ENCODE data around the gene PRR7.
A peak's percentile ranks its signal among the peaks of the same experiment; 100 is the strongest.

Gene PRR7

DNA sequence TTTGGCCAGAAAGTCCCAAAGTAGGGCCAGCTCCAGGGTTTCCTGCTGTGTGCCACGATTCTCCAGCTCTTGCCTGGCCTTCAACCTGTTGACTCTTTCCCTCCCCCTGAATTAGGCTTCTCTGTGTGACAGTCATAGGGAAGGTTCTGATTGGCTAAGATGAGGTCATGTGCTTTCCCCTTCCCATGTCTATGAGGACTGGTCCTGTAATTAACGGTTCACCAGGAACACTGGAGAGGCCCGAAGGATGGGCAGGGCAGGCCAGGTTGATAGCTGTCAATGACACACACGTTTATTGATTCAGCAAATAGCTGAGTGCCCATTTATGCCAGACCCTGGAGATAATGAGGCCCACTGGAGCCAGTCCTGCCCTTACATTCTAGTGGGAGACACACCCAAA lies 9.0 kb upstream of the PRR7 start:
- DNase-seq = no peak

DNA sequence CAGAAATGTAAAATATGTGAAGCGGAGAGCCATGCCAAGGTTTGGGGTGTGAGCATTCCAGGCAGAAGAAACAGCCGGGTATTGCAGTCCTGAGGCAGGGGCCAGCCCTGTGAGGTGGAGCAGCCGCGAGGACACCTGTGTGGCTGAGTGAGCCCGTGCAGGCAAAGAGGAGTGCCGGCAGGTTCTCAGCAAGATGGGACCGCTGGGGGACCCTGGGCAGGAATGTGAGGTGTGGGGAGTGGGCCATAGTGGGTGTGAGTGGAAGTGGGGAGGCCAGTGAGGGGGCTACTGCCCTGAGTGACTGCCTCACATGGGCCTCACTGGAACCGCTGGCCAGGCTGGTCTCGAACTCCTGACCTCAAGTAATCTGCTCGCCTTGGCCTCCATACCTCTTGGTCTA lies 8.1 kb upstream of the PRR7 start:
- no peak for DNase-seq

GRCh38 chr5:177439518-177440053 lies 7.0 kb upstream of the PRR7 start:
- DNase-seq = no peak

DNA sequence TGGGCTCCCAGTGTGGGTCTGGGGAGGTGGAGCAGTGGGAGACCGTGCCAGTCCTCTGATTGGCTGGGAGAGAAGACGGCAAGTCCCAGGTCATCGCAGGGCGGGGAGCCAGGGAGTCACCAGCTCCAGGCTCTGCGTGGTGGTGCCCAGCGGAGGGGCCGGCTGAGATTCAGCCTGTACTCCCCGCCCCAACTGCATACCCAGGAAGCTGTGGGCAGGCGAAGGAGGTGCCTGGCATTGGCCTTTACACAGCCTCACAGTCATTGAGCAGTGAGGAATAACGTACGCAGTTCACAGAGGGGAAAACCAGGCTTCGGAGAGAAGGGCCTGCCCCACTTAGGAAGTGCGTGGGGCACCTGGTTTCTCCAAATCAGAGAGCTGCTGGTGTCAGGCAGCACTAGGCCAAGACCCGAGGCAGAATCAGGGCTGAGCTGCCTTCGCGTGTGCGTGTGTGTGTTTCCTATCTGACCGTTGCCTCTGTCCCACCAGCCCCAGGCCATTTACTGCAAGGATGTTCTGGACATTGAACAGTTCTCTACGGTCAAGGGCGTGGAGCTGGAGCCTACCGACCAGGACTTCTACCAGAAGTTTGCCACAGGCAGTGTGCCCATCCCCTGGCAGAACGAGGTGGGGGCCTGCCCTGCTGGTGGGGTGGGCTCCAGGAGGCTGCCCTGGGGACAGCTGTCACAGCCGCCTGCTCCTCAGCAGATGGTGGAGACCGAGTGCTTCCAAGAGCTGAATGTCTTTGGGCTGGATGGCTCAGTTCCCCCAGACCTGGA lies 6.2 kb upstream of the PRR7 start:
- DNase-seq = peak in 4 of 6 experiments; percentile 28 to 44 (median 32)

GRCh38 chr5:177440990-177441780 lies 5.4 kb upstream of the PRR7 start:
- no peak for DNase-seq

GRCh38 chr5:177442066-177442826 lies 4.4 kb upstream of the PRR7 start:
- DNase-seq = no peak

DNA sequence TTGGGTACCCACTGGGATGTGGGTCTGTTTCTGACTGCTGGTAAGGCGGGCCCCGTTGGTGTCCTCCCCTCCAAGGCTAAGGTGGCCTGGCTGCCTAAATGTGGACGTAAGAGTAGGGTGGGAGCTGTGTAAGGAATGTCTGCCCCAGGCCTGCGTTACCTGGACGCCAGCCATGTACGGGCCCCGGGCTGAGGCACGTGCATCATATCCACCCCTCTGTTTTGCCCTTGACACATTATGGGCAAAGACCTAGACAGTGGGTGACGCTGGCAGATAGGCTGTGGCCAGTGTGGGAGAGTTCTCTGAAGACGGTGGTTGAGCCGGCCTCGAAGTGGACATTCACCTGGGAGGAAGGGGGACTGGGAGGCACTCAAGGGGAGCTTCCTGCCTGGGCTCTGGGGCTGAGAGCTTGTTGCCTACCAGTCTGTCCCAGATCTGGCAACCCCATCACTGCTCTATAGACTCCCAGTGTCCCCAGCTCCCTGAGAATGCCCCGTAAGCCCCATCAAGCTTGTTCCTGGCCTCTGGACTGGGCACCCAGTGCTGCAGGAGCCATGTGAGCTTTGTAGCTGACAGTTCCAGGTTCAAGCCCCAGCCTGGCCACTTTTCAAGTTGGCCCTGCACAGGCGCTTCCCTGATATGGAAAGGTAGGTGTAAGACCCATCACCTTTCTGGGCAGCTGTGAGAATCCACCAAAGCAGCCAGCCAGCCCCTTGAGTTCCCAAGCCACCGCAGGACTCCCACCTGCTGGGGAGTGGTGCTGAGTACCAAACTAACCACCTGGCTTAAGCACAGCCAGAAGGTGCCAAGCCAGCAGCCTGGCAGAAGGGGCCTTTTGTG lies 3.2 kb upstream of the PRR7 start:
- DNase-seq = no peak

DNA sequence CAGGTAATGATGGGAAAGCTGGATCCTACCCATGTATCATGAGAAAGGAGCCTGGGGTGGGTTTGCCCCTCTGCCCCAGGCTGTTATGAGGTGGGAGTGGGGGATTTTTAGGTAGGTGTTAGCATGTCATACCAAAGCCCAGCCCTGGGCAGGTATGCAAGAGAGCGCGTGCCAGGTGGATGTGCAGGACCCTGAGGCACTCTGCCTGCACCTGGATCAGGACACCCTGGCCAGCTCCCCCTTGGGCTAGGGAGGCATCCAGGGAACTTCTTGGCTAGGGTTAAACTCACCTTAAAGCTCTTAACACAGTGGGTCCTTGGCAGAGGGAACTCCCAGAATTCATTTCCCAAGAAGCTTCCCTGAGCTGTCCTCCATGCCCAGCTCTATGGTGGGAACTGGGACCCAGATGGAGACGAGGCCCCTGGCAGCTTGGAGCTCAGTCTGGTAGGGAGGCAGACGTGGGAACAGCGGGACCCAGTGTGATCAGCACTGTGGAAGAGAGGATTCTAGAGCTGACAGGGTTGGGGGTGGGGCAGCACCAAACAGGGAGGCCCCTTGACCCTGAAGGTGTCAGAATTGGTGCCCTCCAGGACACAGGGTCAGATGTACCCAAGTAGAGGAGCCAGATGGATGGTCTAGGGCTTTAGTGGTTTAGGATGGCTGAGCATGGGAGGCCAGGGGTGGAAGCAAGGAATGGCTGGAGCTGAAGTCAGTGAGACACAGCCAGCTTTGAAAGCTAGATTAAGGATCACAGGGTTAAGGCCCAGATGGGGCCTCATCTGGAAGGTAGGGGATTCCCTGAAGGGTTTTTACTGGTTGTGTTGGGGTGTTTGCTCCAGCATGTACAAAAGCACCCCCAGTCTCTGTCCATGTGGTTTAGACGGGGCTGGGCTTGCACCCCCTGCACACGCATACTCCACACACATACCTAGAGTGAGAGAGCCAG lies 2.2 kb upstream of the PRR7 start:
- peak in 3 of 6 experiments; percentile 21 to 48 (median 46) for DNase-seq

GRCh38 chr5:177445052-177445916 lies 1.3 kb upstream of the PRR7 start:
- peak in 5 of 6 experiments; percentile 29 to 49 (median 37) for DNase-seq

DNA sequence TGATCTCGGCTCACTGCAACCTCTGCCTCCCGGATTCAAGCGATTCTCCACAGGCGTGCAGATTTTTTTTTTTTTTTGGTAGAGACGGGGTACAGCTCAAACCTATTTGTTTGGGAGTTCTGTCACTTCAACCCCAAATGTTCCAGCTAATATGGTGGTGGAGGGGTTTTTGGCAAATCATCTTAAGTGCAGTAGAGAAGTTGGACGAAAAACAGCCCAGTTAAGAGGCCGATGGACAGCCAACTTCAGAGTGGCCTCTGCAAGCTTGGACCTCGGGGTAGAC lies 756 bp upstream of the PRR7 start:
- peak in 1 of 6 experiments; percentile 30 for DNase-seq

DNA sequence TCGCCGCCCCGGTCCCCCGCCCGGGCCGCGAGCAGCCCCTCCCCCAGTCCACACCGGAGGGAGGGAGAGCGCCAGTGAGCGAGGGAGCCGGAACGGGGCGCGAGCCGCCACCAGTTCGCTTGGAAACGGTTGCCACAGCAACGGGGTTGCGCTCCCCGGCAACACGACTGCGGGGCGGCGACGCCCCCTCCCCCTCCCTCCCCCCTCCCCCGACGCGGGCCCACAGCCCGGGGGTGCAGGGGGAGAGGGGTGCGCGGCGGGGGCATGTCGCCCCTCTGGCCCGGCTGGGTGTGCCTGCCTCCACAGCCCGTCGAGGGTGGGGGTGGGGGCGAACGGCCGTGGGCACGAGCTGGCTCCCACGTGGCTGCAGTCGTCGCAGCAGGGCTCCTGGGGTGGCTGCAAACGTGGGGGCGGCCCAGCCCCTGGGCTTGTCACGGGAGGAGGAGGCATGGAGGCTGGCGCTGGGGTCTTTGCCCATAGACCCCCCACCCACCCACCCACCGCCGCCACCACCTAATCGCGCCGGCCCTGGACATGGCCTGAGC lies 524 bp downstream of the PRR7 start:
- peak; percentile 70 to 81 (median 78) for DNase-seq

DNA sequence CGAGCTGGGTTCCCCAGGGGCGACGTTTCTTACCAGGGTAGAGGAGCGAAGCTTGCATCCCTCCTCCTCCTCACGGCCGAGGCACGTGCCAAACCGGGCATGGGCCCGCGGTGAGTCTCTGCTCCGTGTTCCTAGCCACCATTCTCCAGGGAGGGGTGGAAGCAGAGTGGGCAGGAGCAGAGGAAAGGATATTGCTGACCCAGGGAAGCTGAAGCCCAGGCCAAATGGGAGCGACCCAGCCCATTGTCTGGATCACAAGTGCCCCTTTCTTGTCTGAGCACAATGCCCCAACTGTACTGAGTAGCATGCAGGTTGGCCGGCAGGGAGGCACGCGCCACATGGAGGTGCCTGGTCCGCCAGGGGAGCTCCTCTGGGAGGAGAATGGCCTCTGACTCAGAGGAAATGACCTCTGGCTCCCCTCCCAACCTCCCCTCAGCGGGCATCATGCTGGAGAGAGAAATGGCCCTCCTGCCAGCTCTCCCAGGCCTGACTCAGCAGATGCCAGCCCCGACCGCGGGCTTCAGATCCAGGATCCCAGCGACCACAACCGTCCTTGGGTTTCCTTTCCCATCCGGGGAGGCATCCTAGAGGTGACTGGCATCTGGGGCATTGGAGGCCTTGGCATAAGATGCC lies 1.1 kb downstream of the PRR7 start:
- DNase-seq = peak in 1 of 6 experiments; percentile 62

DNA sequence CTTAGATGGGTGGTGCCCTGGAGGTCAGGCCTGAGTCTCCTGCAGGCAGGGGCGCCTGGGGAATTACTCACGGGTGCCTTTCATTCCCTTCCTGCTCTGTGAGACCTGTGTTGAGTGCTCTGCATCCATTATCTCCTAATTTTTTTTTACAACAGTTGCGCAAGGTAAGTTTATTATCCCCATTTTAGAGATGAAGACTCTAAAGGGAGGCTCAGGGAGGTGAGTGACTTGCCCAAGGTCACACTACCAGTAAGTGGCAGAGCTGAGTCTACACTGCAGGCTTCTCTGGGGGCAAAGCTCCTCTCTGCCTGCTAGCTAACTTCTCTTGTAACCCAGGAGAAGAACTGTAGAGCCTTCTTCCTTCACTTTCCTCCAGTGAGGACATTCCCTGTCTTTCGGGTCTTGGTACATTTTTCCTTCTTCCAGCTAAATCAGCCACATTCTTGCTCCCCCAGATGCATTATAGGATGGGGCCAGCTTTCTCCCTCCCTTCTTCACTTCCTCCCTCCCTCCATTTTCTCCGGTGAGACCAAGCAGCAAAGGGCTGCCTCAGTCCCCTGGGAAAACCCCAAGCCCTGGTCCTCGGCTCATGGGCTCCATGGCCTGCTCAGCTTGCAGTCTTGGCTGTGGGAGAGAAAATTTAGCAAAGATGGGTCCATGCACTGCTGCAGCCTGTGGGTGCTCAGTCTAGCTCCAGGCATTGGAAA lies 1.8 kb downstream of the PRR7 start:
- no peak for DNase-seq

DNA sequence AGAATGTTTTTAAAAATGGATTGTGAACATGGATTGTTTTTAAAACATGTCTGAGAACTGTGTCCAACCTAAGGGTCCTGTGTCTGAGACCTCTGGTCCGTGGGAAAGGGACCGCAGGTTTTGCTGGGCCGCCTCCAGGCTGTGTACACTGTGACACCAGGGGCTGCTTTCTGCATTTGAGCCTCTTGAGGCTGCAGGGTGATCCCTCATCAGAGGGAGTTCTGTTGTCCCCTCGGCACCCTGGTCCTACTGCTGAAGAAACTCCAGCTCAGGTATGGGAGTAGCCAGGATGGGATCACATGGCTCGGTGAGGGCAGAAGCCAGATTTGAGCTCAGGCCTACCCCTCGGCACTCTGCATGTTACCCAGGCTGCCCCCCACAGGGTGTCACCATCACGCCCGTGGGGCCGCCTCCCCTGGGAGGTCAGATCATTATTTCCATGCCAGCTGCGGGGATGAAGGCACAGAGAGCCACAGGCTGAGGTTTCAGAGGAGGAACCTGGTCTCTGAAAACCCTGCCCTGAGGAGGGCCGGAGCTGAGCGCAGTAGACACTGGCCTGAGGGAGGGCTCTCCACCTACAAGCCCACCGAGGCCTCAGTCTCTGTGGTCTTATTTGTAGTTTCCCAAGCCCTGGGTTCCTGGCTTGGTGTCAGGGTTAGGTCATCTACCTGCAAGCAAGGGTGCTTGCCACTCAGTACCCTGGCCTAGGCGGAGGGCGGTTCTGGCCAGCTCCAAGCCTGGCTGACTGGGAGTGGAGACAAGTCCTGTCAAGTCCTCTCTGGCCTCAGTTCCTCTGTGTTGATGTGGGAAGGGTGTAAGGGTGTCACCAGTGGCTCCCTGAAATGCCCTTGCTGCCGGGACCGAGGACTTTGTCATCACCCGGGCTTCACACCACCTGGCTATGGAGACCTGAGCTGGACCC lies 2.8 kb downstream of the PRR7 start:
- no peak for DNase-seq

DNA sequence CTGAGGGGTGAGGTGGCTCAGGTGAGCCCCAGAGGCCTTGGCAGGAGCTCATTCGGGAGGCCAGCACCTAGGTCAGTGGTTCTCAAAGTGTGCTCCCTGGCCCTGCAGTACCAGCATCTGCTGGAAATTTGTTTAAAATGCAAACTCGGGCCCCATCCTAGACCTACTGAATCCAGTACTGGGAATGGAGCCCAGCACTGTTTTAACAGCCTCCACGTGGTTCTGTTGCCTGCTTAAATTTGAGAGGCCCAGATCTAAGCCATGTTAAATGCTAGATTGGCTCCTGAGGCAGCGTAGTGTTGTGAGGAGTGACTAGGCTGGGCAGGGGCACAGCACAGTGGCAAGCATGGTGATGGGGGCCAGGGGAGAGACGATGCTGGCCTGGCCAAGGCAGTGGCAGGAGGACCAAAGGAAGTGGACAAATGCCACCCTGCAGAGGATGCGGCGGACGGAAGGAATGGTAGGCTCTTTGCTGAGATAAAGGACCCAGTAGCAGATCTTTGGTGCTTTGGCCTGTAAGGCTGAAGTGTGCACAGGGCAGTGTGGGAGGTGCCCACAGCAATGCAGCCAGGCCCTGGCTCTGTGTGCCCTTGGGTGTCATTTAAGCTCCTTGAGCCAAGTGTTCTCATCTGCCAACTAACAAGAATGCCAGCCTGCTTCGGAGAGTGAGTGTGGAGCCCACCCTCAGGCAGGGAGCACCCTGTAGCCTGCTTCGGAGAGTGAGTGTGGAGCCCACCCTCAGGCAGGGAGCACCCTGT lies 4.2 kb downstream of the PRR7 start:
- DNase-seq = no peak

Measured in stimulated activated naive CD4-positive, alpha-beta T cell (primary cell).